Smooth muscle cell (in vitro differentiated cells): Measurements from ENCODE around the gene DIPK1B. TPM values are rescaled to one million over a fixed set of nuclear protein-coding genes. Genes with fewer than 3 reads are reported as not detected.
"Not testable (repeated sequence)": the region's sequence is repeated elsewhere in the genome, so short reads cannot be mapped to it uniquely, and the experiment has no call there.

ENCODE experiments used
- DNase-seq: peaks from one replicate; lab custom pipeline; 2025; ENCODE audit not compliant: unreplicated experiment; lab: John Stamatoyannopoulos, UW
- H2AFZ ChIP-seq: fragments of 200-600 bp; sonication (generic); 2 replicates; pipeline ENCODE4 v1.6.0; 2016; ENCODE audit warnings: antibody characterized with exemption, low read depth, mild to moderate bottlenecking
- H3F3A ChIP-seq: fragments of 200-600 bp; sonication (generic); 2 replicates; pipeline ENCODE4 v1.6.0; 2017; ENCODE audit warnings: antibody characterized with exemption, low read depth
- H3K27ac ChIP-seq: fragments of 200-600 bp; sonication (generic); 2 replicates; pipeline ENCODE4 v1.5.1; 2016; ENCODE audit warnings: low read depth, mild to moderate bottlenecking
- H3K27me3 ChIP-seq: fragments of 200-600 bp; sonication (generic); 2 replicates; pipeline ENCODE4 v1.6.1; 2016; ENCODE audit warnings: low read depth, mild to moderate bottlenecking
- H3K36me3 ChIP-seq: fragments of 200-600 bp; sonication (generic); 2 replicates; pipeline ENCODE4 v1.5.1; 2016; ENCODE audit warnings: low read depth
- H3K4me1 ChIP-seq: fragments of 200-600 bp; sonication (generic); 2 replicates; pipeline ENCODE4 v1.5.1; 2016; ENCODE audit warnings: low read depth
- H3K4me2 ChIP-seq: fragments of 200-600 bp; sonication (generic); 2 replicates; pipeline ENCODE4 v1.6.0; 2016; ENCODE audit warnings: mild to moderate bottlenecking
- H3K4me3 ChIP-seq: fragments of 200-600 bp; sonication (generic); 2 replicates; pipeline ENCODE4 v1.5.1; 2016; ENCODE audit warnings: mild to moderate bottlenecking
- H3K79me2 ChIP-seq: fragments of 200-600 bp; sonication (generic); 2 replicates; pipeline ENCODE4 v1.6.0; 2016; ENCODE audit warnings: low read depth, mild to moderate bottlenecking
- H3K9ac ChIP-seq: fragments of 200-600 bp; sonication (generic); 2 replicates; pipeline ENCODE4 v1.6.0; 2016; ENCODE audit warnings: low read depth
- H3K9me3 ChIP-seq: fragments of 200-600 bp; sonication (generic); replicated peaks from 2 replicates; pipeline ENCODE4 v1.5.1; 2016; ENCODE audit warnings: low read depth
- H4K20me1 ChIP-seq: fragments of 200-600 bp; sonication (generic); 2 replicates; pipeline ENCODE4 v1.6.0; 2016; ENCODE audit warnings: low read depth
- CTCF ChIP-seq: fragments of 200-600 bp; sonication (generic); IDR thresholded peaks from 2 replicates; pipeline ENCODE4 v1.5.1; 2017; ENCODE audit warnings: borderline replicate concordance, mild to moderate bottlenecking, antibody characterized with exemption; ENCODE audit not compliant: insufficient read depth, poor library complexity, severe bottlenecking
- WGBS: methylation state at CpG from one replicate; pipeline ENCODE4 v1.1.7; 2016; ENCODE audit warnings: low lambda C conversion rate; 5-methylcytosine and 5-hydroxymethylcytosine counted together
- polyA plus RNA-seq: library from polyadenylated mRNA; unstranded; fragments of >200 nt; fragmentation: Nextera tagmentation; extraction: Ambion mirVana; gene quantifications from 2 replicates; pipeline ENCODE4 v1.2.1, GENCODE V29; 2016
- total RNA-seq: library from RNA; depleted of rRNA; stranded (reverse); fragments of >200 nt; gene quantifications from 2 replicates; pipeline ENCODE4 v1.2.3, GENCODE V29; 2014

The DIPK1B gene
- total and polyA plus RNA-seq, 2 experiments from 2014 or later = 14.6 to 58.5 TPM

GRCh38 chr9:136709454-136710109 is 2.8 kb upstream of the DIPK1B start:
- Histone ChIP-seq H3K9me3 (no peaks in the 10 kb centered on the region), H2AFZ (no peak overlapping the region)
- TF ChIP-seq CTCF = no peak

GRCh38 chr9:136710543-136710942 is 1.8 kb upstream of the DIPK1B start:
- no peak overlapping the region for H3K4me2 ChIP-seq
- H3K9ac ChIP-seq = no peak overlapping the region
- peaks cover 6% of the 10 kb centered on the region for H3F3A ChIP-seq
- H2AFZ ChIP-seq = no peak overlapping the region
- H3K27ac ChIP-seq = no peak overlapping the region
- DNase-seq = no peak
- TF ChIP-seq CTCF = no peak
- H3K4me1 ChIP-seq = peaks cover 8% of the 10 kb centered on the region
- H3K27me3 ChIP-seq = no peaks in the 10 kb centered on the region
- 74% methylated on average over 7 of the region's 7 CpGs for WGBS
- no peaks in the 10 kb centered on the region for H3K79me2 ChIP-seq
- no peaks in the 10 kb centered on the region for H3K9me3 ChIP-seq
- H4K20me1 ChIP-seq = peaks cover under 1% of the 10 kb centered on the region
- no peak overlapping the region for H3K4me3 ChIP-seq
- H3K36me3 ChIP-seq = no peaks in the 10 kb centered on the region

More at GRCh38 chr9:136709454-136710109, 2.8 kb upstream of the DIPK1B start:
- 96% methylated on average over 24 of the region's 24 CpGs for WGBS
- Histone ChIP-seq H3K79me2 (no peaks in the 10 kb centered on the region), H3K36me3 (no peaks in the 10 kb centered on the region), H3K4me3 (no peak overlapping the region), H3F3A (peaks cover 6% of the 10 kb centered on the region), H3K4me1 (peaks cover 8% of the 10 kb centered on the region), H3K4me2 (no peak overlapping the region), H3K9ac (no peak overlapping the region), H3K27ac (no peak overlapping the region), H3K27me3 (no peaks in the 10 kb centered on the region), H4K20me1 (no peaks in the 10 kb centered on the region)
- DNase-seq = no peak

GRCh38 chr9:136711219-136711648 is 1.1 kb upstream of the DIPK1B start:
- H3K36me3 ChIP-seq, H3K4me1 ChIP-seq, H3K79me2 ChIP-seq, H3K9me3 ChIP-seq, DNase-seq, H3F3A ChIP-seq, H3K27me3 ChIP-seq, H3K27ac ChIP-seq, H3K9ac ChIP-seq, H4K20me1 ChIP-seq, H2AFZ ChIP-seq: not testable (repeated sequence)
- Histone ChIP-seq H3K4me2 (peak overlapping the region; percentile 86), H3K4me3 (peak overlapping the region; percentile 49)
- WGBS = 57% methylated on average over 4 of the region's 4 CpGs

- H3K79me2 ChIP-seq = no peaks in the 10 kb centered on the region
- H3K4me1 ChIP-seq = peaks cover 8% of the 10 kb centered on the region
- peak overlapping the region; percentile 34 for H3K9ac ChIP-seq
- H3F3A ChIP-seq = peaks cover 6% of the 10 kb centered on the region
- H3K36me3 ChIP-seq = no peaks in the 10 kb centered on the region
- no peaks in the 10 kb centered on the region for H3K9me3 ChIP-seq
- H4K20me1 ChIP-seq = peaks cover 8% of the 10 kb centered on the region
- H3K27me3 ChIP-seq = no peaks in the 10 kb centered on the region
- WGBS = 25% methylated on average over 21 of the region's 56 CpGs
- peak overlapping the region; percentile 98 for H3K4me2 ChIP-seq
- no peak overlapping the region for H3K27ac ChIP-seq
- no peak for TF ChIP-seq CTCF
- DNase-seq = no peak
- no peak overlapping the region for H2AFZ ChIP-seq
- H3K4me3 ChIP-seq = peak overlapping the region; percentile 80
These were observed 545 bp downstream of the DIPK1B start for GRCh38 chr9:136712690-136713544.
